B cell (primary cell): ENCODE measurements around the gene MEPCE. TPM values are rescaled to one million over a fixed set of nuclear protein-coding genes. Genes with fewer than 3 reads are reported as not detected.

ENCODE experiments used
- ATAC-seq: fragments of 200-7000 bp; cut with Tn5 transposase; one replicate; pipeline ENCODE4 v1.10.0; 2021; ENCODE audit warnings: low read depth, mild to moderate bottlenecking, moderate number of reproducible peaks, moderate library complexity
- CTCF ChIA-PET: fragments of 350-600 bp; sonication (Branson Sonifier 250); formaldehyde crosslinking; loops from one replicate; lab custom pipeline; 2021; ENCODE audit warnings: antibody characterized with exemption, inconsistent platforms; lab: Charles Lee
- POLR2A ChIA-PET: fragments of 350-600 bp; sonication (Branson Sonifier 250); formaldehyde crosslinking; loops from one replicate; lab custom pipeline; 2021; ENCODE audit warnings: antibody characterized with exemption; lab: Charles Lee
- DNase-seq: peaks from one replicate; pipeline ENCODE4 v3.0.0; 2013
- H2AFZ ChIP-seq: 2 replicates; pipeline ENCODE4 v1.6.1; 2012; ENCODE audit warnings: mild to moderate bottlenecking, low read depth, low read length; ENCODE audit not compliant: insufficient read depth, poor library complexity, severe bottlenecking
- H3K27ac ChIP-seq, 2 donors: 1 replicate in 1 of 2; 2 replicates in 1 of 2; pipeline ENCODE4 v1.5.1; 2012 to 2013; ENCODE audit warnings: low read length in 2 of 2, mild to moderate bottlenecking in 2 of 2, moderate library complexity in 1 of 2
- H3K27me3 ChIP-seq, 4 experiments: fragments of 200-600 bp in 1 of 4; sonication (generic) in 1 of 4; replicated peaks in 1 of 4; 1 replicate in 2 of 4; 2 replicates in 2 of 4; pipeline versions ENCODE4 v1.6.1 to v1.7.0; 2013 to 2016; ENCODE audit warnings: low read length in 3 of 4, mild to moderate bottlenecking in 2 of 4, mixed read lengths in 1 of 4, moderate library complexity in 1 of 4; ENCODE audit not compliant: insufficient read depth in 4 of 4, control insufficient read depth in 3 of 4; ENCODE audit errors: control extremely low read depth in 1 of 4
- H3K36me3 ChIP-seq, 2 experiments: replicated peaks in 1 of 2; 1 replicate in 1 of 2; 2 replicates in 1 of 2; pipeline versions ENCODE4 v1.6.1 to v1.7.1; 2013; ENCODE audit warnings: low read length in 1 of 2; ENCODE audit not compliant: insufficient read depth in 2 of 2, control insufficient read depth in 1 of 2; ENCODE audit errors: control extremely low read depth in 1 of 2, extremely low read depth in 1 of 2
- H3K4me1 ChIP-seq, 2 donors: fragments of 200-600 bp in 1 of 2; sonication (generic) in 1 of 2; 1 replicate in 1 of 2; 2 replicates in 1 of 2; pipeline versions ENCODE4 v1.5.1 to v1.6.1; 2013 to 2017; ENCODE audit warnings: low read length in 2 of 2; ENCODE audit not compliant: control insufficient read depth in 2 of 2, insufficient read depth in 2 of 2
- H3K4me2 ChIP-seq: replicated peaks from 2 replicates; pipeline ENCODE3; 2012; ENCODE audit warnings: mild to moderate bottlenecking, low read depth, low read length; ENCODE audit not compliant: poor library complexity, severe bottlenecking
- H3K4me3 ChIP-seq, 5 experiments: fragments of 200-600 bp in 1 of 5; sonication (generic) in 1 of 5; 1 replicate in 3 of 5; 2 replicates in 2 of 5; pipeline versions ENCODE4 v1.5.1 to v1.7.0; 2011 to 2016; ENCODE audit warnings: low read length in 4 of 5, mild to moderate bottlenecking in 4 of 5, low read depth in 2 of 5, control low read depth in 1 of 5, moderate library complexity in 1 of 5; ENCODE audit not compliant: insufficient read depth in 1 of 5; ENCODE audit errors: control extremely low read depth in 1 of 5, extremely low read depth in 1 of 5
- H3K79me2 ChIP-seq: fragments of 200-600 bp; sonication (generic); one replicate; pipeline ENCODE4 v1.6.0; 2016; ENCODE audit warnings: low read length; ENCODE audit not compliant: control insufficient read depth, insufficient read depth
- H3K9ac ChIP-seq: fragments of 200-600 bp; sonication (generic); 2 replicates; pipeline ENCODE4 v1.6.1; 2017; ENCODE audit warnings: mild to moderate bottlenecking, low read length, moderate library complexity
- H3K9me3 ChIP-seq, 3 donors: one replicate each; pipeline versions ENCODE4 v1.6.1 to v1.7.1; 2013; ENCODE audit warnings: low read length in 2 of 3; ENCODE audit not compliant: control insufficient read depth in 2 of 3, insufficient read depth in 1 of 3; ENCODE audit errors: control extremely low read depth in 1 of 3
- H4K20me1 ChIP-seq: 2 replicates; pipeline ENCODE4 v1.6.0; 2012; ENCODE audit warnings: mild to moderate bottlenecking, low read length; ENCODE audit not compliant: insufficient read depth, control insufficient read depth, poor library complexity, severe bottlenecking
- H3K27ac Mint-ChIP-seq: one replicate; pipeline ENCODE4 v1.8.0; 2021; ENCODE audit warnings: mixed read lengths
- H3K27me3 Mint-ChIP-seq: one replicate; pipeline ENCODE4 v1.8.0; 2021; ENCODE audit warnings: mixed read lengths
- H3K4me1 Mint-ChIP-seq: one replicate; pipeline ENCODE4 v1.8.0; 2021; ENCODE audit warnings: mixed read lengths
- H3K4me3 Mint-ChIP-seq: one replicate; pipeline ENCODE4 v1.8.0; 2021; ENCODE audit warnings: mixed read lengths
- H3K9me3 Mint-ChIP-seq: one replicate; pipeline ENCODE4 v1.8.0; 2022; ENCODE audit warnings: mixed read lengths; ENCODE audit not compliant: insufficient read depth
- CTCF ChIP-seq: fragments of 200-600 bp; IDR thresholded peaks from one replicate; pipeline ENCODE4 v1.8.0; 2022; ENCODE audit warnings: antibody characterized with exemption, mild to moderate bottlenecking
- EZH2 ChIP-seq: IDR thresholded peaks from 2 replicates; pipeline ENCODE4 v1.6.1; 2012; ENCODE audit warnings: borderline replicate concordance, low read depth, mild to moderate bottlenecking, moderate library complexity, low read length; ENCODE audit not compliant: insufficient read depth, poor library complexity, severe bottlenecking
- WGBS: methylation state at CpG from one replicate; pipeline ENCODE4 v1.1.5; 2013; ENCODE audit warnings: missing lambda C conversion rate; ENCODE audit not compliant: insufficient coverage; 5-methylcytosine and 5-hydroxymethylcytosine counted together
- intact Hi-C: fragments of 100-400 bp; cut with micrococcal nuclease; formaldehyde crosslinking; loops from one replicate; pipeline ENCODE4 v1.10.0; 2022
- polyA plus RNA-seq: library from polyadenylated mRNA; depleted of rRNA; stranded (reverse); fragments of >200 nt; gene quantifications from 2 replicates; pipeline ENCODE4 v1.2.3, GENCODE V29; 2012
- total RNA-seq, 2 donors: library from RNA; stranded (reverse); fragments of 120-200 nt in 1 of 2; gene quantifications; 1 replicate in 1 of 2; 2 replicates in 1 of 2; pipeline versions ENCODE4 v1.2.3 to v1.2.4, GENCODE V29; 2013 to 2022

The MEPCE gene
- total and polyA plus RNA-seq, 2 donors (not counting 1 experiment from before 2014, with no cell fraction given), result 54.5 to 90.6 TPM

GRCh38 chr7:100457033-100457432 is 27.4 kb downstream of the MEPCE start:
- H3K36me3 ChIP-seq, result peaks cover 1 to 7% of the 10 kb centered on the region in 2 experiments
- no peak overlapping the region for H3K4me2 ChIP-seq
- peaks cover 3% of the 10 kb centered on the region for H3K4me1 Mint-ChIP-seq
- intact Hi-C loops, result no loop called here
- no peak overlapping the region for H3K27ac ChIP-seq
- H2AFZ ChIP-seq, result no peak overlapping the region
- H3K9ac ChIP-seq, result no peak overlapping the region
- H3K27me3 ChIP-seq, result no peaks in the 10 kb centered on the region
- H3K9me3 ChIP-seq, result no peaks in the 10 kb centered on the region
- POLR2A ChIA-PET, result interaction anchor here (0.7 to 0.8 kb wide), 3 partner anchors 10 to 47 kb away, joined by 3 to 8 read pairs (median 7); no protein-coding TSS in a partner anchor
- DNase-seq (no peak), ATAC-seq (no peak)
- H3K4me1 ChIP-seq, result no peaks in the 10 kb centered on the region
- H3K4me3 Mint-ChIP-seq, result no peak overlapping the region
- no peaks in the 10 kb centered on the region for H3K9me3 Mint-ChIP-seq
- H3K27me3 Mint-ChIP-seq, result no peaks in the 10 kb centered on the region
- 100% methylated on average over 1 of the region's 6 CpGs for WGBS
- TF ChIP-seq CTCF (no peak), EZH2 (no peak)
- no peak overlapping the region for H3K4me3 ChIP-seq
- no peaks in the 10 kb centered on the region for H3K79me2 ChIP-seq
- CTCF ChIA-PET, result interaction anchor here (2.6 kb wide), 1 partner anchor 12 kb away, joined by 8 read pairs; no protein-coding TSS in a partner anchor
- H4K20me1 ChIP-seq, result no peaks in the 10 kb centered on the region
- no peak overlapping the region for H3K27ac Mint-ChIP-seq

DNA sequence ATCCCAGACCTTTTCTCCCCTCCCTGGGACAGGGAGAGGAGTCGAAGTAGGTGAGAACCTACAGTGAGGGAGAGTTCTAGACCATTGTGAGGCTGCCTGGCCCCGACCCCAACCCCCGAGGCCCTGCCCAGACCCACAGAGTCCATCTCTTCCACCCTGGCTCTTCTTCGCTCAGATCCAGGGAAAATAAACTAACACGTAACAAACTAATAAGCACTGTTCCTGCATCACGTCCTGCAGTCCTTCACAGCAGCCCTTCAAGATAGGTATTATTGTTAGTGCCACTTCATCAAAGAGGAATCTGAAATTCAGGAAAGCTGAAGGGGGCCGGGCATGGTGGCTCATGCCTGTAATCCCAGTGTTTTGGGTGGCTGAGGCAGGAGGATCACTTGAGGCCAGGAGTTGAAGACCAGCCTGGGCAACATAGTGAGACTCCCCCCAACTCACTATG is 34.6 kb downstream of the MEPCE start, which contains the start of gene SPACDR:
Gene SPACDR, minus strand, starts transcription at position 51 of the 451 bp plus-strand sequence. CDS start 235 bp downstream, outside the sequence.
- no peak for TF ChIP-seq CTCF
- no peak for TF ChIP-seq EZH2
- H3K27me3 ChIP-seq, result no peaks in the 10 kb centered on the region
- peaks cover 27% of the 10 kb centered on the region for H4K20me1 ChIP-seq
- H3K79me2 ChIP-seq, result peaks cover 25% of the 10 kb centered on the region
- ChIA-PET CTCF (interaction anchor here (1.1 to 2.6 kb wide), 3 partner anchors 18 to 100 kb away, joined by 3 to 15 read pairs (median 5); no protein-coding TSS in a partner anchor), POLR2A (interaction anchor here (0.6 kb wide), 1 partner anchor 35 kb away, joined by 6 read pairs; the partner anchor contains the start of gene MEPCE)
- H3K4me2 ChIP-seq, result no peak within 1 kb of the TSS
- H3K4me3 ChIP-seq, result no peak within 1 kb of the TSS
- Mint-ChIP-seq H3K4me1 (peaks cover 2% of the 10 kb centered on the region), H3K27me3 (no peaks in the 10 kb centered on the region), H3K27ac (no peak within 1 kb of the TSS), H3K4me3 (no peak within 1 kb of the TSS), H3K9me3 (no peaks in the 10 kb centered on the region)
- H3K27ac ChIP-seq, result no peak within 1 kb of the TSS
- H3K9ac ChIP-seq, result no peak within 1 kb of the TSS
- no peak within 1 kb of the TSS for H2AFZ ChIP-seq
- no peaks in the 10 kb centered on the region for H3K4me1 ChIP-seq
- intact Hi-C loops, result no loop called here
- DNase-seq, result no peak
- H3K9me3 ChIP-seq, result no peaks in the 10 kb centered on the region
- WGBS, result no CpG with 5 or more reads among the region's 7 CpGs
- peaks cover 4 to 29% of the 10 kb centered on the region in 2 experiments for H3K36me3 ChIP-seq
- ATAC-seq, result no peak
